IPS-18c (cell line): ENCODE measurements around the gene S100A2.

Experiments
- H3K4me3 ChIP-seq: 2 replicates; pipeline ENCODE4 v1.7.0; 2013; ENCODE audit warnings: low read depth, mild to moderate bottlenecking, low read length, moderate library complexity; ENCODE audit not compliant: insufficient read depth
- H3K9me3 ChIP-seq: one replicate; pipeline ENCODE4 v1.6.1; 2013; ENCODE audit warnings: mild to moderate bottlenecking, low read length, moderate library complexity; ENCODE audit not compliant: control insufficient read depth, insufficient read depth

S100A2 gene

DNA sequence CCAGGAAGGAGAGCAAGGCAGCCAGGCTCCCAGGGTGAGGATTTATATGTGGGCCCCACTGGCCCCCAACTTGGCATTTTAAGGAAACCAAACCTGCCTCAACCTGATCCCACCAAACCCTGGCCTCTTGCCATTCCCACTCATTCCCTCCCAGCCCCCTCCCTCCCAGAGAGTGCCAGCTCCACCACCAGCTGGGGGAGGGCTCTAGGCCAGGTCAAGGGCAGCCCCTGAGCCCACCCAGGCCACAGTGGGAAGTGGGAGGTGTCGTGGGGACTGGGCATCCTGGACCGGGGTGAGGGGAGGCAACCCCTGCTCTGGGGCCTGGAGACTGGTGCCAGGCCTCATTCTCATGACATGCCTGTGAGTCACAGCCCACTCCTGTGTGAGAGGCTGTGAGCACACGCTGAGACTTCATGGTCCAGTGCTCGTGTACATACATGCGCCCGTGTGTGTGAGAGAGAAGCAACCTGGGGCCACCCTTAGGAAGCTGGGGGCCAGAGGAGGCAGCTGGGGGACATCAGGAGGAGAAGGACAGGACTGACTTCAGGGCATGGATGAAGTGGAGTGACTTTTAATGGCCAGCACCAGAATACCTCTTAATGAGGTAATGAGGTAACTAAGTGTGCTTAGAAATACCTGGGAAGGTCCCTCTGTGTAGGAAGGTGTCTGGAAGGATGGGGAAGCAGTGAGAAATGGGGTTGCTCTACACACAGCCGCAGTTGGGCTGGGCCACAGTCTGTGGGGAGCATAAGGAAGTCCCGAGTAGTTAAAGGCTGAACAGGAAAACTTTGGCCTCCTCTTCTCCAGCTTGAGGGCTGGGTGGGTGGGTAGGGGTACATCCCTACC, at the start of gene S100A2:
TSS of gene S100A2 (minus strand) at position 316 of the 846 bp plus-strand sequence. CDS start 1,967 bp downstream, outside the sequence.
- Histone ChIP-seq H3K9me3 (no peaks in the 10 kb centered on the region), H3K4me3 (peak within 1 kb of the TSS; percentile 10; the same call in 1 of the 2 replicates)

DNA sequence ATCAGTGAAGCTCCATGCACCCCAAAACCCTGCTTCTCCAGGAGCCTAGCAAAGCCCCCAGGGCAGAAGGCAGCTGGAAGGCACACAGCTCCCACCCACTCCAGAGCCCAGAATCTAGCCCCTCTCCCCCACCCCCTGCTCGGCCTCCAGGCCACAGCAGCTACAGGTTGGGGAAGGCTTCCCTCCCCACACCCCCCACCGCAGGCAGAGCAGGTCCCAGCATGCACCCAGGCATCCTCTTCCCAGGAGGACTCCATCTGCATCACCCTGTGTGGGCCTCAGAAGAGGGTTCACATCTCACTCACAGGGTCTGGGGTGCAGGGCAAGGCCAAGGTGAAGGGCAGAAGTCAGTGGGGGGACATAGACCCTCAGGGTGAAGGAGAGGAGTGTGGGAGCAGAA, 49.8 kb upstream of the S100A2 start:
- H3K4me3 ChIP-seq = no peak overlapping the region
- H3K9me3 ChIP-seq = no peaks in the 10 kb centered on the region

DNA sequence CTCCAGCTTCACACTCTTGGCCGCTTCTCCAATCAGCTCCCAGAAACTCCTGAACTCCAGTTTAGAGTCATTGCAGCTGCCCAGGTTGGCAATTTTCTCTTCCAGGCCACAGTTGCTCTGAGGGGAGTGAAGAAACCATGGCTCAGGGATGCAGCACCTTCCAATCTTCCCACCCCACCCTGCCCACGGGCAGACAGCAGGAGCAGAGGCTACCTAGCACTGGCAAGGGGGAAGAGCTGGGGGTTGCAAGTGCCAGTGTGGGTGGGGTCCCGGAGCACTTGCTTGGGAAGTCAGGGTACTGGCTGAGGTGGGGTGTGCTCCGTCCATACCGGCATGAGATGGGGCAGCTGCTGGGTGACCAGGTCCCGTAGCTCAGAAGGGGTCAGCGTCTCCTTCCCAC, 49.3 kb upstream of the S100A2 start:
- Histone ChIP-seq H3K9me3 (no peaks in the 10 kb centered on the region), H3K4me3 (no peak overlapping the region)

DNA sequence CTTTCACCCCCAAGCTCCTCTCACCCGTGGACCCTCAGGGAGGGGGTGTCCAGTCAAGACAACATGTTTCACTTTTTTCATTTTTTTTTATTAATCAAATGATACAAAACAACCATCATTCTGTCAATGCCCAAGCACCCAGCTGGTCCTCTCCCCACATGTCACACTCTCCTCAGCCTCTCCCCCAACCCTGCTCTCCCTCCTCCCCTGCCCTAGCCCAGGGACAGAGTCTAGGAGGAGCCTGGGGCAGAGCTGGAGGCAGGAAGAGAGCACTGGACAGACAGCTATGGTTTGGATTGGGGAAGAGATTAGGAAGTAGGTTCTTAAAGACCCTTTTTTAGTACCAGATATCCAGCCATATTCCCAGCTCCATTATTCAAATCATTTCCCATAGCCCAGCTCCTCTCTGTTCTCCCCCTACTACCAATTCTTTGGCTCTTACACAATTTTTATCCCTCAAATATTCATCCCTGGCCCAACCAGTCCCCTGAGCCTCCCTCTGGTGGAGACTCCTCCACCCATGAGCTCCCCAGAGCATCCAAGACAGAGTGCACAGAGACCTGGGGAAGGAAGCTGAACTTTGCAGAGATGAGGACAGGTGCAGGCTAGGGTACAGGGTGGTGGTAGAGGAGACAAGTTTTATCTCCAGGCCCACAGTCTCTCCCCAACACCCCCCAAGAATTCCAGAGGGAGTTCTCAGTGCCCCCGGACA, 48.7 kb upstream of the S100A2 start:
- no peak overlapping the region for H3K4me3 ChIP-seq
- no peaks in the 10 kb centered on the region for H3K9me3 ChIP-seq

DNA sequence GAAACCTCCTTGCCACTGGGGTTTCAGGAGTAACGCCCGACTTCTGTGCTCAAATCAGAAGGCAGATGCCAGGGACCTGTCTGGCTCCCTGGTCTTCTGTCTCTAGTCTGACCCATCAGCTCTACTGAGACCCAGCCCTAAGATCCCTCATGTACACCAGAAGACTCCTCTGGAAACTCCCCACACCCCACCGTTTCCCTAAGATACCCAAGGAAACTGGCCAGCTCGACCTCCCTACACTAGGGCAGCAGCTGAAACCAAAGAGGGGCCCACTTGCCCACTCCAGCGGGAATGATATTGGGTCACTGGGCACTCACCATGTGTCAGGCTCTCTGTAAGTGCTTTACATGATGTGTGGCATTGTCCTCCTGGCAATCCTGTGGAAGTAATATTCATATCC, 47.8 kb upstream of the S100A2 start:
- no peaks in the 10 kb centered on the region for H3K9me3 ChIP-seq
- no peak overlapping the region for H3K4me3 ChIP-seq

DNA sequence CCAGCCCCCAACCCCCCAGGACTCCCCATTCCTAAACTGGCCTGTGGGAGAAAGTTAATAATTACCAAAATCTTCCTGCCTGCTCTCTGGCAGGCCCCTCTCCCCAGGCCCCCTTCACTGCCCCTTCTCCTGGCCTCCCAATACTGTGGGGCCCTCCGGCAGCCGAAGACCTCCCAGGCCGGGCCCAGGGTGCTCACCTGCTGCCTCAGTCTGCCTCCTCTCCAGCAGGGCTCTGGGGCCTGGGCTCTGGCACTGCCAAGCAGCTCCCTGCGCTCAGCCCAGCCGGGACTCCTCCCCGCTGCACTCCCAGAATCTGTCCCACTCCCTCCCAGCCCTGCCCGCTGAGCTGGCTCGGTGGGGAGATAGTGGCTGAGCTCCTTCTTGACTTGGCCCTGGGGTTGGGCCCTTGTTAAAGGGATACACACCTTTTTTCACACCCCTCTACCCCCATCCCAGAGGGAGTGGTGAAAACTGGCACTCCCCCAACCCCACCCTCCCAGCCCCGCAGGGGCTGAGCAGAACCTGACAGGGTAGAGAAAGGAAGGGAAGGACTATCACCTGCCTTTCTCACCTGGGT, 47.2 kb upstream of the S100A2 start, which contains the start of gene S100A16:
TSS of gene S100A16 (minus strand) at position 383 of the 577 bp plus-strand sequence. CDS start 4,986 bp downstream, outside the sequence.
- H3K9me3 ChIP-seq = no peaks in the 10 kb centered on the region
- H3K4me3 ChIP-seq = peak within 1 kb of the TSS; percentile 34

DNA sequence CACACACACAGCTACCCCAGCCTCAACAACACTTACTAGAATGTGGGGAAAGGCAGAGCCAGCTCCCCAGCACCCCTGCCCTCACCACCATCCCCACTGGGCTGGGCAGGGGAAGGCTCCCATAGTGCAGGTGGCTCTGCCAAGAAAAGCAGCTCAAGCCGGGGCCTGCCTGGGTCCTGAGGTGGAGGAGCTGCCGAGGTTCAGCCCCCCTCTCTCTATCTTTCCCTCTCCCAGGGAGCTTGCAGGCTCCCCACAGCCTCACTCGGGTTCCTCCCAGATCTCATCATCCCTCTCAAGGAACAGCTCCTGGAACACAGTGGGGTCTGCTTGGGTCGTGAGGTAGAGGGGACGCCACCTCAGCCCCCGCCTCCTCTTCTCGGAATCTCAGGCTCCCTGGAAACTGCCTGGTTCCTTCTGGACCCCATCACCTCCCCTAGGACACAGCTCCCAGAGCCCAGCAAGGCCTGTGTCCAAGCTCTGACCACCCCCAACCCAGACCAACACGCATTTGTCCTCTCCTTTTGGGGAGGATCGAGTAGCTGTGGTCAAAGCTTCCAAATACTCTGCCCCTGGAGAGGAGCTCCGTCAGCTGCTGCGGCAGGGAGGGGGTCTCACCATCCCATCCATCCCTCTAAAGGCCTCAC, 46.6 kb upstream of the S100A2 start:
- no peaks in the 10 kb centered on the region for H3K9me3 ChIP-seq
- peak overlapping the region; percentile 34 for H3K4me3 ChIP-seq

DNA sequence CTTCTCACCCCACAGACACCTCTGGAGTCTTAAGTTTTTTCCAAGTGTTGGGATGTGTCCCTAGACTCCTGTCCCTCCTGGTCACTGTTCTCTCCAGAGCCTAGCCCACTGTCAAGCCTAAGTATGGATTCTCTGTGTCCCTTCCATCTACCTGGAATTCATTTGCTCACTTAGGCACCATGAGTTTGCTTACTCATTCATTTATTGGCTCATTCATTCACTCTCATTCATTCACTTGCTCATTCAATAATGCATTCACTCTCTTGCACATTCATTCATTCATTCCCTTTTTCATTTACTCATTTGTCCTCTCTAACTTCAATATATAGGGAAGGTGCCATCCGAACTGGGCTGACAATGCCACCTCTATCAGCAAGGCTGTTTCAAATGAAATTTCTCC, 45.7 kb upstream of the S100A2 start:
- H3K4me3 ChIP-seq = no peak overlapping the region
- H3K9me3 ChIP-seq = no peaks in the 10 kb centered on the region

DNA sequence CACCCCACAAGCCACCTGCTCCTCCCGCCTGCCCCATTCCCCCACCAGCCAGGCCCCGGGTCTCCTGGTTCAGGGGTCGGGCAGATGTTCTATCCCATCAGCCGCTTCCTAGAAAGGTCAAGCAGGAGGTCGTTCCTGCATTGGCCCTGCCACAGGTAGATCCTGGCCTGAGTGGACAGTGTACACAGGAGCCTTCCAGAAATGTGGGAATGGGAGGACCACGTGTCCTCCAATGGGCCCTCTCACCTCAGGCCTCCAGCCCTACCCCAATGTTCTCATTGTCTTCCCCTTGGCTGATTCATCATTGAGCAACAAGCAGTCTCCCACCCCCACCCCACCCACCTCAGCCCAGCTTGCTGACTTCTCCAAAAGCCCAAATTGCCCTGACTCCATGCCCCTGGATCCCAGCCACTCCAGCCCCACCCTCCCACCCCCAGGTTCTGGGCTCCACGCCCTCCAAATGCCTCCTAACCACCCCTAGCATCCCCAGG, 45.2 kb upstream of the S100A2 start:
- H3K4me3 ChIP-seq = no peak overlapping the region
- H3K9me3 ChIP-seq = no peaks in the 10 kb centered on the region

DNA sequence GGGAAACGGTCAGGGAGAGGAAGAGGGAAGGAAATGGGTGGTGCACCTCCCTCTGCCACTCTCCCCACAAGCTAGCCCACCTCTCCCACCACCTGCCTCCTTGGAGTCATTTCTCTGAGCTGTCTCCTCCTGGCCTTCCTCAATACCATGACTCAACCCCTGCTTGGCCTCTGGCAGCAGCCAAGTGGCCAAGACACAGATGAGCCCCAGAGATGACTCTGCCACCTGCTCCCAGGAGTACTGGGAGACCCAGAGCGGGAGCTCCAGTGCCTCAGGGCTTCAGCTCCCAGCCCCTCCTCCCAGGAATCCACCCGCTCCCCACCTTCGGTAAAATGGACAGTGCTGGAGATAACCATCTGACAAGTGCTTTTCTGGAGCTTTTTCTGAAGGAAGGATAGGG, 44.7 kb upstream of the S100A2 start:
- no peak overlapping the region for H3K4me3 ChIP-seq
- H3K9me3 ChIP-seq = no peaks in the 10 kb centered on the region

DNA sequence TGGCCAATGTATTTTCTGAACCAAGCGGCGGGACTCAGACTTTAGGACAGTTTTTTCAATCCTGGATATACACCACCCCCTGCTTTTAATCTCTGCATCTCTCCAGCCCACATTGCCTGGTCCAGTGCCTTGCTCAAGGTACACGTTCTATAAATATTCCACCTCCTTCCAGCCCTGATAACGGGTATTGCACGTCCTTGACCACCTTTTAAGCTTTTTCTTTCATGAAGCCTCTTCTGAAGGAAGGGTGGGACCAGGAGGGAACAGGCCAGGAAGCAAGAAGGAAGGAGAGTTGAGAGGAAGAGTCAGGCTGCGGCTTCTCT, 43.9 kb upstream of the S100A2 start:
- no peak overlapping the region for H3K4me3 ChIP-seq

DNA sequence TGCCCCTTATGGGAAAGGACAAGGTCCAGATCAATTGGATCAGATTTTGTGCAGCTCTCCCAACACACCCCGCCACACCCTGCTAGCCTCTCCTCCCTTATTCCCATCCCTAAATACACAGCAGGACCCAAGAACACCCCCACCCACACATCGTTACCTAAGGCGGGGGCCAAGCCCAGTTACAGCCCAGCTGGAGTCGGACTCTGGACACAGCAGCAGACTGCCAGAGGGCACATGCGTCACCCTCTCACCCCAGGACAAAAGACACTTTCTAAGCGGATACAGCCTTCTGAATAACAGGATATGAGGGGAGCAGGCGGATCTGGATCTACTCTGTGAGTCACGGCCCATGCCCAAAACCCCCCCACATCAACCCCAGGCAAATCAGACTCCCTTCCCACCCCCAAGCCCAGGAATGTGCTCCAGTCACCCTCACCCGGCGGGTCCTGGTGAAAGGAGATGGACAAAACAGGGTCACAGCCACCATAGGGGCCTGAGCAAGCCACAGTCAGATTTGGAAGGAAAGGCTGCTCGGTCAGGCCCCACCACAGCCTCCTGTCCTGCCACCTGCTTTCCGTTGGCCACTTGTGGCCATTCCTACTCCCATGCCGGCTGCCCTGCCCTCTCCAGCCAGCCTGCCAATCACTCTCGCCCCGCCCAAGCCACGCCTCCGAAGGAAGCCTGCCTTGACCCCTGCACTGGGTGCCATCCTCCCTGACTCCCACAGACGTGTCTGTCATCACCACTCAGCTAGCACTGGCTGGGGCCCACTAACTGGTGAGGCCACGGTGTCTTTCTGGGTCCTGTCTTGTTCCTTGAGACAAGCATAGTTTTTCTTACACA, 43.3 kb upstream of the S100A2 start:
- H3K9me3 ChIP-seq = no peaks in the 10 kb centered on the region
- peak overlapping the region; percentile 28; the same call in 1 of the 2 replicates for H3K4me3 ChIP-seq

More for the DNA sequence above, 43.9 kb upstream of the S100A2 start:
- no peaks in the 10 kb centered on the region for H3K9me3 ChIP-seq

DNA sequence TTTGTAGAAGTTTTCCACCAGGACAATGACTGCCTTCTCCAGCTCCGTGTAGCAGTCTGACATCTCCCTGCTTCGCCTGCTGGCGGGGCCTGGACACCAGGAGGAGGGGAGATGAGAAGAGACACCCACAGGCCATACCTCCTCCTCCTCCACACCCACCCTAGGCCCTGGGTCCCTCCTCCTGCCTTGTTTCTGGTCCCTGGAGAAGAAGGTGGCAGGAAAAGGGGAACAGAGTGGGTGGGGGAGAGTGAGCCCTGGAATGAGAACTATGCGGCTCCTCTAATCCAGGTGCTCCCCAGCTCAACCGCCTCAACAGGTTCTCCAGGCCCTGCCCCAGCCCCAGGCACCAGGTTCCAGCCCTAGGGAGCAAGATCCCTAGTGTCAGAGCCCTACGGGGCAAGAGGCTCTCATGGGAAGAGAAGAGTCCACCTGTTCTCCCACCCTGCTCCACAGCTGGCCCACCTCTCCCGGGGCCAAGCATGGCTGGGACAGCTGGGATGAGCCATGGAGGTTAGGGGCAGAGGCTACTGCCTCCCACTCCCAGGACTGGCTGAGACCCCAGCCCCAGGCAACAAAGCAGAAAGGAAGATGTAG, 42.5 kb upstream of the S100A2 start:
- Histone ChIP-seq H3K4me3 (no peak overlapping the region), H3K9me3 (no peaks in the 10 kb centered on the region)

DNA sequence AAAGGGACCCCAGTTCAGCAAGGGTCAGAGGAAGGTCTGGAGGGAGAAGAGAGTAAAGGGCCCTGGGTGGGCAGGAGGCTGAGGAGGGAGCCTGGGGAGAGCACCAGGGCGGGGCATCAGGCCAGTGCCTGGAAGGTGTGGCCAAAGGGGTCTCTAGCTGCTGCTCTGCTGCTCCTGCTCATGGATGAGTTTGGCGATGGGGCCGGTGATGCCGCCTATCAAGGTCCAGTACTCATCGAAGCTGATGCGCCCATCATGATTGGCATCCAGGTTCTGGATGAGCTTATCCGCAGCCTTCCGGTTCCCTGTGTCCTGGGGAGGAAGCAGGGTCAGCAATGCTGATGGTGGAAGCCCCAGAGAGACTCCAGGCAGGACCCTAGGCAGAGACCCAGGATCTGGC, 41.7 kb upstream of the S100A2 start:
- Histone ChIP-seq H3K9me3 (no peaks in the 10 kb centered on the region), H3K4me3 (no peak overlapping the region)

DNA sequence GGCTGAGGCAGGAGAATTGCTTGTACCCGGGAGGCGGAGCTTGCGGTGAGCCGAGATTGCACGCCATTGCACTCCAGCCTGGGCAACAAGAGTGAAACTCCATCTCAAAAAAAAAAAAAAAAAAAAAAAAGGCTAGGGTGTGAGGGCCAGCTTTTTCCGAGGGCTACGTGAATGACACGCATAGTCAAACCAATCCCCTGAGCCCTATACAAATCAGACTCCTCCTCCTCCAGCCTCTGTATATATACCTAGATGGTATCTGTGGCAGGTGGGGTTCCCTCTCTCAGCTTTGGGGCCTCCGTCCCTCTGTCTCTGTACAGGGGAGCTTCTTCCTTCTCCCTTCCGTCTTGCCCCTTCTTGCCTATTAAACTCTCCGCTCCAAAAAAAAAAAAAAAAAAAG, 40.5 kb upstream of the S100A2 start:
- Histone ChIP-seq H3K9me3 (no peaks in the 10 kb centered on the region), H3K4me3 (no peak overlapping the region)

DNA sequence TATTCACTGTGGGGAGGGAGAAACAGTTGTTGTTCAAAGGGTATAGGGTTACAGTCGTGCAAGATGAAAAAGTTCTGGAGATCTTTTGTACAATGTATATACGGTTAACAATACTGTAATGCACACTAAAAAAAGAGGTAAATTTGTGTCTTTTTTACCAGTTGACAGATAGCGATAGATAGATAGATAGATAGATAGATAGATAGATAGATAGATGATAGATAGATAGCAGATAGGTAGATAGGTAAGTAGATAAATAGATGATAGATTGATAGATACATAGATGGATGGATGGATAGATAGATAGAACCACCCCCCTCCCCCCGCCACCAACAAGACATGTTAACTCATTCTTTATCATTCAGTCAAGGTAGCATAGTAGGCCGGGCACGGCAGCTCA, 37.1 kb upstream of the S100A2 start:
- H3K4me3 ChIP-seq = no peak overlapping the region

More for the DNA sequence above, 37.1 kb upstream of the S100A2 start:
- no peaks in the 10 kb centered on the region for H3K9me3 ChIP-seq
